Ectodermal cell (in vitro differentiated cells): Measurements from ENCODE around the gene TMEM175.
"Not testable (repeated sequence)": the region's sequence is repeated elsewhere in the genome, so short reads cannot be mapped to it uniquely, and the experiment has no call there.

Source experiments
- H3K27ac ChIP-seq: 2 replicates; pipeline ENCODE4 v1.7.0; 2013; ENCODE audit warnings: mild to moderate bottlenecking, low read depth, low read length; ENCODE audit not compliant: insufficient read depth, poor library complexity, severe bottlenecking
- H3K27me3 ChIP-seq: 2 replicates; pipeline ENCODE4 v1.7.0; 2013; ENCODE audit warnings: mild to moderate bottlenecking, low read length; ENCODE audit not compliant: insufficient read depth, control insufficient read depth, poor library complexity, severe bottlenecking
- H3K36me3 ChIP-seq: one replicate; pipeline ENCODE4 v1.7.0; 2013; ENCODE audit warnings: low read length; ENCODE audit not compliant: control insufficient read depth, insufficient read depth
- H3K4me1 ChIP-seq: one replicate; pipeline ENCODE4 v1.7.0; 2013; ENCODE audit warnings: low read length; ENCODE audit not compliant: control insufficient read depth, insufficient read depth
- H3K4me3 ChIP-seq: 2 replicates; pipeline ENCODE4 v1.7.0; 2013; ENCODE audit warnings: low read depth, low read length, control low read depth; ENCODE audit not compliant: insufficient read depth
- H3K9me3 ChIP-seq: 2 replicates; pipeline ENCODE4 v1.7.0; 2013; ENCODE audit warnings: mild to moderate bottlenecking, low read length, moderate library complexity; ENCODE audit not compliant: control insufficient read depth
- WGBS, 2 experiments: methylation state at CpG; one replicate each; pipeline ENCODE4 v1.1.7; 2013; ENCODE audit warnings: missing lambda C conversion rate in 2 of 2; 5-methylcytosine and 5-hydroxymethylcytosine counted together

The TMEM175 gene

DNA sequence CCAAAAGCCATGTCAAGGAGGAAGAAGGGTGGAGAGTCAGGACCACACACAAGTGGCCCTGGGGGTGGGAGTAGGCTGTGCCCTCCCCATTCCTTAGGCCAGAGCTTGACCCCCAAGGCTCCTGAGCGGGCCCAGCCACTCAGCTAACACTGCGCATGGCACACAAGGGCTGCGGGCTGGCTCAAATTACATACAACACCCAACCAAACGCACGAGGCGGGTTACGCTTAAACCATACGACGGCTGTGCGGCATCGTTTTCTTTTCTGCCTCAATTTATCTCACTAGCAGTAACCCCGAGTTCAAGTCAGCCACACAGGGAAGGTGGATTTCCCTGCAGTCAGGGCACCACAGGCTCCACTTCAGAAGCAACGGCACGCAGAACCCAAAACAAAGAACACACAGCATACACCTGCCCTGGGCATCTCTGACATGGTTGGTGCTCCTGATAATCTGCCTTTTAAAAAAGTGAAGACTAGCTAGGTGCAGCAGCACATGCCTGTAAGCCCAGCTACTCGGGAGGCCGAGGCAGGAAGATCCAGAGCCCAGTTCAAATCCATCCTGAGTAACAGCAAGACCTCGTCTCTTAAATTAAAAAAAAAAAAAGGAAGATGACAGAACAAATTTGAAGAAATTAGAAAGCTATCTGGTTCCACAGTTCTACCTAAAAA is 3.0 kb upstream of the TMEM175 start:
- Histone ChIP-seq H3K4me1 (no peaks in the 10 kb centered on the region), H3K9me3 (no peaks in the 10 kb centered on the region), H3K4me3 (no peak overlapping the region), H3K27me3 (no peaks in the 10 kb centered on the region), H3K36me3 (no peaks in the 10 kb centered on the region), H3K27ac (no peak overlapping the region)
- WGBS, 2 experiments = 95 to 96% methylated on average over 17 of the region's 17 CpGs

DNA sequence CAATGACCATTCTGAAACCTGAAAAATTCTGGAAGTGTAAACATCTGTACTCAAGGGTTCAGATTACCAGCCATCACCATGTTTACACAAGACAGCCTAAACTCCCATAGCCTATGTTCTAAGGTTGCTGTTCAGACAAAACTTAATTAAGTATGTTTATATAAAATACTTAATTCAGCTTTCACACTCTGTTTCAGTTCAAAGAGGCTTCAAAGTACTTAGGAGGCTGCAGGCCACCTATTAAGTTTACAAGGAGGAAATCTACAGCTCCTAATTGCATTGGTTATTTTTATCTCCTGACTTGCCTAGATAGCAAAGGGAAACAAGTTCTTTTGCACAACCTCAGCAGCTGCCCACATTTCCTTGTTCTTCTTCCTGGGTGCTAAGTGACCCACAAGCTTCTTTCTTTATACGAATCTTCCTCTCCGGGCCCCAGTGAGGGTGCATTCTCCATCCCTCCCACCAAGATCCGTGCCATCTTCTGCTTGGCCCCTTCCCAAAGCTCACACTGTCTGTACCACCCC is 2.2 kb upstream of the TMEM175 start:
- H3K27me3 ChIP-seq = no peaks in the 10 kb centered on the region
- no peaks in the 10 kb centered on the region for H3K9me3 ChIP-seq
- H3K4me3 ChIP-seq = no peak overlapping the region
- no peaks in the 10 kb centered on the region for H3K4me1 ChIP-seq
- no peak overlapping the region for H3K27ac ChIP-seq
- H3K36me3 ChIP-seq = no peaks in the 10 kb centered on the region
- 86 to 89% methylated on average over 3 of the region's 3 CpGs for WGBS, 2 experiments

DNA sequence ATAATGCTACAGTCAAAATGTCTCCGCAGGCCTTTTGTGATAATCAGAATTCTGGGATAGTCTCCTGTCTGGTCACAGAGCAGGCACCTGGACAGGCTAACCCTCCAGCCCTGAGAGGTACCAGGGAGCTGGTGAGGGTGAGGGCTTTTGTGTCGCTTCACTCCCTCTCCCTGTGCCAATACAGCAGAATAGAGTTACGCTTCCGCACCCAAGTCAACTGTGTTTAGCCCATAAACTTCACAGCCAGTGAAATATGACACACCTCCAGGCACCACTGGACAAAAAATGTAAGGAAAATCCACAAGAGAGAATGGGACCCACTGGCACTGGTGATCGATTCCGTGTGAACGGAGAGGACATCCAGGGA is 1.4 kb upstream of the TMEM175 start:
- Histone ChIP-seq H3K27ac (no peak overlapping the region), H3K9me3 (no peaks in the 10 kb centered on the region), H3K27me3 (no peaks in the 10 kb centered on the region), H3K36me3 (no peaks in the 10 kb centered on the region), H3K4me3 (peak overlapping the region; percentile 82), H3K4me1 (no peaks in the 10 kb centered on the region)
- WGBS, 2 experiments = 84 to 86% methylated on average over 7 of the region's 7 CpGs

DNA sequence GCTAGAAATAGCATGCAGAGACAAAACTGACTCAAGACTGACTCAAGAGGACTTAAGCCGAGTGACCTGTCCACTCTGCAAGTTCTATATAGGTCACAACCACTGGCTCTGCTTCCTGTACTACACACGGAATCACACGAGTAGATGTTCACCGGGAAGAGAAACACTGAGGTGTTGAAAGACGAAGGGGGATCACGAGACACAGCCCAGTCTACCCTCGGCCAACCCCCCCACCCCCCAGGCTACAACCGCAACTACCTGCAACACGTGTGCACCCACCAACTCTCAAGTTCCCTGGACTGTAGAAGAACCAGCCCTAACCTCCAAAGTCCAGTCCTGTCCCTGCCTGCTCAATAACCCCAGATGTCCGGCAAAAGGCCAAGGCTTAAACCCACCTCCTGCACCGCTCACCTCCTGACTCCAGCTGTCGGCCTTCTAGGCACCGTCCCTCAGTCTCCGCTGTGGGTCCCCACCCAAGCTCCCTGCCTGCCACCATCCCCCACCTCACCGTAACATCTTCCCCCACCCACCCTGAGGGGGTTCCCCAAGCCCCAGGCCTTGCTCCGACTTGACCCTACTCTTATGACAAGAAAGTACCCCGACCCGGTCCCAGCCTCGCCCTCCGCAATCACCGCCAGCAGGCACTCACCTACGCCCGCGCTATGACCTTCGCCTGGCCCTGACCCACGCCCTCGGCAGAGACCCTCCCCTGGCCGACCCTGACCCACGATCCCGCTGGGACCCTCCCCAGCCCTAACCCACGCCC is 883 bp upstream of the TMEM175 start:
- 16 to 17% methylated on average over 30 to 31 of the region's 31 CpGs for WGBS, 2 experiments
- no peaks in the 10 kb centered on the region for H3K36me3 ChIP-seq
- no peaks in the 10 kb centered on the region for H3K27me3 ChIP-seq
- no peaks in the 10 kb centered on the region for H3K4me1 ChIP-seq
- peak overlapping the region; percentile 50 for H3K27ac ChIP-seq
- H3K9me3 ChIP-seq = no peaks in the 10 kb centered on the region
- H3K4me3 ChIP-seq = peak overlapping the region; percentile 82

DNA sequence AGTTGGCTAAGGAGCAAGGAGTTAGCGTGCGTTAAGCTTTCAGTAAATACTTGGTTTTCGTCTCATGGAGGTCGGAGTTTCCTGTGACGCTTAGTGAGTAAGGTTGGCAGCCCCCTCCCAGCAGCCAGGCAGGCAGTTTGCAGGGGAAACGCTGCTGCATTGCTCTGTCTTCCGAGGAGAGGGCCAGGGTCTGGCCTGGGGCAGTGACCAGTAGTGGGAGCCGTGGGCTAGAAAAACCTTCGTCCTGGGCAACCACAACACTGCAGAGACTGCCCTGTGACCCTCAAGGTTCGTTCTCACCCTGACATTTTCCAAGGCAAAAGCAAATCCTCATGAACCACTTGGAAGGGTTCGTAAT is 432 bp downstream of the TMEM175 start:
- Histone ChIP-seq H3K4me1 (no peaks in the 10 kb centered on the region), H3K27ac (no peak overlapping the region), H3K27me3 (no peaks in the 10 kb centered on the region), H3K36me3 (no peaks in the 10 kb centered on the region), H3K9me3 (no peaks in the 10 kb centered on the region), H3K4me3 (peak overlapping the region; percentile 82)
- 7% methylated on average over 11 of the region's 11 CpGs for WGBS, 2 experiments

DNA sequence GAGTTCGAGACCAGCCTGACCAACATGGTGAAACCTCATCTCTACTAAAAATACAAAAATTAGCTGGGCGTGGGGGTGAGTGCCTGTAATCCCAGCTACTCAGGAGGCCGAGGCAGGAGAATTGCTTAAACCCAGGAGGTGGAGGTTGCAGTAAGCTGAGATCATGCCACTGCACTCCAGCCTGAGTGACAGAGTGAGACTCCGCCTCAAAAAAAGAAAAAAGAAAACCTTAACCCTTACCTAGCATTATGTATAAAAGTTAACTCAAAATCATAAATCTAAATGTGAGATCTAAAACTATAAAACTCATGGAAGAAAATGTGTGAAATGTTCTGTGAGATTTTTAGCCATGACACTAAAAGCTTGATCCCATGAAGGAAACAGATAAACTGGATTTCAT is 7.2 kb downstream of the TMEM175 start:
- H3K36me3 ChIP-seq, H3K27me3 ChIP-seq, H3K4me3 ChIP-seq, H3K27ac ChIP-seq, H3K4me1 ChIP-seq, H3K9me3 ChIP-seq: not testable (repeated sequence)
- 62 to 77% methylated on average over 2 to 4 of the region's 4 CpGs for WGBS, 2 experiments

DNA sequence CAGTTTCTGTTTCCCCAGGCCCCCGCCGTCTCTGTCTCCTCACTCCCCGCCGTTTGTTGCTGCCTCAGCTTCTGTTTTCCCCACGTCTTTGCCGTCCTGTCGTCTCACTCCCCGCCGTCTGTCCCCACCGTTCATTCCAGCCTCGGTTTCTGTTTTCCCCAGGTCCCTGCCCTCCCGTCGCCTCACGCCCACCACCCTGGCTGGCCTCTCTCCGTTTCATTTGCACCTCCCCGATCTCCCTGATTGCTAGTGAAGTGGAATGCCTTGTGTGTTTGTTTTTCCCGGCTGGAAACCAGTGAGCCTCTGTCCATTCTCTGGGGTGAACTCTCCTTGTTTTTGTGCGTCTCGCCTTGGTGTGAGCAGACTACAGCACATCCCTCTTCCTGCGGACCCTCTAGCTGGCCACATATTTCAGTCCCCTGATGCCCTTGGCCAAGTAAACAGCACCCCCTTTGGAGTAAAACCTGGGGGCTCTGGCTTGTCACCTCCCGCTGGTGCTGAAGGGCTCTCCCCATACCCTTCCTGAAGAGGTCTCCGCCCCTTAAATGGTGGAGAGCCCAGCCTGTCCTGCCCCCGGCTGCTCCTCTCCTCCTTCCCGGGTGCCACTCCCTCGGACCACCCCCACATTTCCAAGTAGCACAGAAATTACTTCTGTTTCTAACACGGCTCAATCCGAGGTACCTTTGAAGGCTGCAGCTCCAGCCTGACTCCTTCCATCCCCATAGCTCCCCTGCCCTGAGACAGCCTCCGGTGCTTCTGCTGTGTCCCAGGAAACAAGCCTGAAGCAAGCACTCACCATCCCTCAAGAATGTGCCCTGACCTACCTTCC is 13.2 kb downstream of the TMEM175 start:
- H3K9me3 ChIP-seq = no peaks in the 10 kb centered on the region
- no peaks in the 10 kb centered on the region for H3K36me3 ChIP-seq
- H3K27ac ChIP-seq = no peak overlapping the region
- H3K27me3 ChIP-seq = peaks cover 12% of the 10 kb centered on the region
- 21 to 22% methylated on average over 28 of the region's 28 CpGs for WGBS, 2 experiments
- H3K4me1 ChIP-seq = peaks cover 14% of the 10 kb centered on the region
- H3K4me3 ChIP-seq = peak overlapping the region; percentile 13

DNA sequence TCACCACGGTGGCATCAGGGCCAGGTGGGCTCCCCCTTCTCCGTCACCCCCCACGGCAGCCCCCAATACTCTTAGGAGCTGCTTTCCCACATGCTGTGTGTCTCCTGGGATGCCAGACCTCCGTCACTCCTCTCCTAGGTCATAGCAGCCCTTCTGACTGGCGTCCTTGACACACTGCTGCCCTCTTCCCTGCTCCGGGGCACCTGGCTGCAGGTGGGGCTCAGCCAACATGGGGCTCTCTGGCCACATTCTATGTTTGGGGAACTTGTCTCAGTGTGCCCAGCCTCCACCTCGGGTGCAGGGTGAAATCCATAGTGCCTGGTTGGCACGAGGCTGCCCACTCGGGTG is 13.8 kb downstream of the TMEM175 start:
- peaks cover 12% of the 10 kb centered on the region for H3K27me3 ChIP-seq
- H3K4me3 ChIP-seq = no peak overlapping the region
- H3K4me1 ChIP-seq = peaks cover 19% of the 10 kb centered on the region
- H3K9me3 ChIP-seq = no peaks in the 10 kb centered on the region
- H3K36me3 ChIP-seq = no peaks in the 10 kb centered on the region
- 80 to 82% methylated on average over 9 of the region's 9 CpGs for WGBS, 2 experiments
- H3K27ac ChIP-seq = no peak overlapping the region

DNA sequence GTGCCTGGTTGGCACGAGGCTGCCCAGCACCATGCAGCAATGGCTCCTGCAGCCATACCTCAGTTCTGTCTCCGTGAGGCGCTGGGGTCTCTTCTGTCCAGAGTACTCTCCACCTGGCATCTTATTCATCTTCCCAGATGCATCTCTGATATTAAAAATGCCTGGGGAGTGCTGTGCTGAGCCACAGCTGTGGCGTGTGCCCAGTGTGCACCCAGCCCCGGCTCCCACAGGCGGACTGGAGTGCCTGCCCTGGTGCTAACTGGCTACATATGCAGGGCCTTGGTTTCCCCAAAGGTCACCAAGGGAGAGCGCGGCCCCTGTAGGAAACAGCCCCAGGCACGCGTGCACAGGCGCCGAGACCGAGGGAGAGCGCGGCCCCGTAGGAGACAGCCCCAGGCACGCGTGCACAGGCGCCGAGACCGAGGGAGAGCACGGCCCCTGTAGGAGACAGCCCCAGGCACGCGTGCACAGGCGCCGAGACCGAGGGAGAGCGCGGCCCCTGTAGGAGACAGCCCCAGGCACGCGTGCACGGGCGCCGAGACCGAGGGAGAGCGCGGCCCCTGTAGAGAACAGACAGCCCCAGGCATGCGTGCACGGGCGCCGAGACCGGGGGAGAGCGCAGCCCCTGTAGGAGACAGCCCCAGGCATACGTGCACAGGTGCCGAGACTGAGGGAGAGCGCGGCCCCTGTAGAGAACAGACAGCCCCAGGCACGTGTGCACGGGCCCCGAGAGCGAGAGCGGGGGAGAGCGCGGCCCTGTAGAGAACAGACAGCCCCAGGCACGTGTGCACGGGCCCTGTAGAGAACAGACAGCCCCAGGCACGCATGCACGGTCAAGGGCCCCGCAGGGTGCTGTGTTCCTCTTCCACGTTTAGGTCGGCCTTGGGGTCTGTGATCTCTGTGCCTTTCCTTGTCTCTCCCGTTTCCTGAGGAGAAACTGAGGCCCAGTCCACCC is 14.5 kb downstream of the TMEM175 start:
- Histone ChIP-seq H3K9me3 (no peaks in the 10 kb centered on the region), H3K36me3 (no peaks in the 10 kb centered on the region), H3K27me3 (peaks cover 12% of the 10 kb centered on the region), H3K4me3 (no peak overlapping the region), H3K4me1 (peaks cover 24% of the 10 kb centered on the region), H3K27ac (no peak overlapping the region)
- WGBS, 2 experiments = 92 to 93% methylated on average over 62 of the region's 62 CpGs
